Central memory CD8-positive, alpha-beta T cell (primary cell): ENCODE measurements around the gene DYNC1H1.
A peak's percentile ranks its signal among the peaks of the same experiment; 100 is the strongest.
"Not testable (repeated sequence)": the region's sequence is repeated elsewhere in the genome, so short reads cannot be mapped to it uniquely, and the experiment has no call there.

ENCODE experiments used
- ATAC-seq: fragments of 150-1000 bp; cut with Tn5 transposase; replicated peaks from 2 replicates; pipeline ENCODE4 v1.10.0; 2022; ENCODE audit warnings: mild to moderate bottlenecking, moderate FRiP score, moderate number of reproducible peaks; ENCODE audit not compliant: poor library complexity, severe bottlenecking; ENCODE audit errors: extremely low read depth
- DNase-seq, 2 donors: peaks; one replicate each; pipeline ENCODE4 v3.0.0; 2021; ENCODE audit warnings: low spot score in 2 of 2
- H3K27ac Mint-ChIP-seq: one replicate; pipeline ENCODE4 v1.8.0; 2022; ENCODE audit warnings: low read depth, mild to moderate bottlenecking, moderate library complexity, mixed read lengths
- H3K27me3 Mint-ChIP-seq: one replicate; pipeline ENCODE4 v1.8.0; 2022; ENCODE audit warnings: mixed read lengths
- H3K36me3 Mint-ChIP-seq: one replicate; pipeline ENCODE4 v1.8.0; 2022; ENCODE audit warnings: mild to moderate bottlenecking, moderate library complexity, mixed read lengths; ENCODE audit not compliant: insufficient read depth
- H3K4me1 Mint-ChIP-seq: one replicate; pipeline ENCODE4 v1.8.0; 2022; ENCODE audit warnings: mixed read lengths
- H3K4me3 Mint-ChIP-seq: one replicate; pipeline ENCODE4 v1.8.0; 2022; ENCODE audit warnings: mild to moderate bottlenecking, moderate library complexity, mixed read lengths
- H3K9me3 Mint-ChIP-seq: one replicate; pipeline ENCODE4 v1.8.0; 2022; ENCODE audit warnings: mixed read lengths

Gene DYNC1H1

DNA sequence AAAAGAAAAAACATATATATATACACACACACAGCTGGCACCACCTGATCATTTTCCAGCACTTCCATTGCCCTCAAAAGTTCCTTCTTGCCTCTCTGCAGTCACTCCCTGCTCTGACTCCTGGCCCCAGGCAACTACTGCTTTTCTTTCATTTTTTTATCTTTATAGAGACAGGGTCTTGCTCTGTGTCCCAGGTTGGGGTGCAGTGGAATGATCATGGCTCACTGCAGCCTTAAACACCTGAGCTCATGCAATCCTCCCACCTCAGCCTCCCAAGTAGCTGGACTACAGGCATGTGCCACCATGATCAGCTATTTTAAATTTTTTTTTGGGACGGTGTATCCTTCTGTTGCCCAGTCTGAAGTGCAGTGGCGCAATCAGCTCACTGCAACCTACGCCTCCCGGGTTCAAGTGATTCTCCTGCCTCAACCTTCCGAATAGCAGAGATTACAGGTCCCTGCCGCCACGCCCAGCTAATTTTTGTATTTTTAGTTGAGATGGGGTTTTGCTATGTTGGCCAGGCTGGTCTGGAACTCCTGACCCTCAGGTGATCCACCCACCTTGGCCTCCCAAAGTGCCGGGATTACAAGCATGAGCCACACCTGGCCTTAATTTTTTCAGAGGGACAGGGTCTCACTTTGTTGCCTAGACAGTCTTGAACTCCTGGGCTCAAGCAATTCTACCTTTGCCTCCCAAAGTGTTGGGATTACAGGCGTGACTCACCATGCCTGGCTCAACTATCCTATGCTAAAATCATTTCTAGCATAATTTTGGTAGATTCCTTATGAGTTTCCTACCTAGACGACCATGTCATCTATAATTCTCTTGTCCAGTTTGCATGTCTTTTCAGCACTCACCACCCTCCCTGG is 114.7 kb downstream of the DYNC1H1 start:
- DNase-seq, result no peak
- Mint-ChIP-seq H3K4me1 (peaks cover 32% of the 10 kb centered on the region), H3K9me3 (no peaks in the 10 kb centered on the region), H3K36me3 (peaks cover 60% of the 10 kb centered on the region), H3K27me3 (no peaks in the 10 kb centered on the region), H3K27ac (no peak overlapping the region), H3K4me3 (no peak overlapping the region)
- no peak for ATAC-seq

DNA sequence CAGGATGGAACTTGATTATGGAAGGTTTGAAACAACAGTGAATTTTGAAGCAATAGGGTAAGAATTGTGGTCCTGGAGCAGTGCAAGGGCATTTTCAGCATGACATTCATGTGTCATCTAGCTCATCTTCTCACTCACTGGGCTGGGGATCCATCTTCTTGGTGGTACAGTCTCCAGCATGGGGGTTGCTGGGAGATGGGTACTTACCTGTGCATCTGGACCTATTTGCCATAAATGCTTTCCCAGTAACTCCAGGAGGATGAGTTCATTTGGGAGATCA is 115.3 kb downstream of the DYNC1H1 start:
- Mint-ChIP-seq H3K27ac (no peak overlapping the region), H3K27me3 (no peaks in the 10 kb centered on the region), H3K4me3 (no peak overlapping the region), H3K4me1 (peaks cover 37% of the 10 kb centered on the region), H3K9me3 (no peaks in the 10 kb centered on the region), H3K36me3 (peaks cover 66% of the 10 kb centered on the region)
- DNase-seq, result no peak
- no peak for ATAC-seq

GRCh38 chr14:102080183-102081080 is 116.1 kb downstream of the DYNC1H1 start:
- DNase-seq (no peak), ATAC-seq (no peak)
- no peak overlapping the region for H3K4me3 Mint-ChIP-seq
- H3K4me1 Mint-ChIP-seq, result peaks cover 45% of the 10 kb centered on the region
- peak overlapping the region; percentile 22 for H3K27ac Mint-ChIP-seq
- no peaks in the 10 kb centered on the region for H3K9me3 Mint-ChIP-seq
- peaks cover 74% of the 10 kb centered on the region for H3K36me3 Mint-ChIP-seq
- H3K27me3 Mint-ChIP-seq, result no peaks in the 10 kb centered on the region

- Mint-ChIP-seq H3K27me3 (no peaks in the 10 kb centered on the region), H3K9me3 (no peaks in the 10 kb centered on the region), H3K27ac (peak overlapping the region; percentile 56), H3K4me3 (peak overlapping the region; percentile 92), H3K36me3 (peaks cover 84% of the 10 kb centered on the region), H3K4me1 (peaks cover 54% of the 10 kb centered on the region)
- no peak for ATAC-seq
- DNase-seq, result no peak
Measured at GRCh38 chr14:102081231-102082080, 117.1 kb downstream of the DYNC1H1 start.

GRCh38 chr14:102084522-102084921 is 120.1 kb downstream of the DYNC1H1 start:
- not testable (repeated sequence) for H3K27me3 Mint-ChIP-seq, H3K9me3 Mint-ChIP-seq, ATAC-seq, DNase-seq
- H3K27ac Mint-ChIP-seq, result peak overlapping the region; percentile 83
- H3K4me3 Mint-ChIP-seq, result peak overlapping the region; percentile 92
- peaks cover 69% of the 10 kb centered on the region for H3K4me1 Mint-ChIP-seq
- peaks cover 84% of the 10 kb centered on the region for H3K36me3 Mint-ChIP-seq

DNA sequence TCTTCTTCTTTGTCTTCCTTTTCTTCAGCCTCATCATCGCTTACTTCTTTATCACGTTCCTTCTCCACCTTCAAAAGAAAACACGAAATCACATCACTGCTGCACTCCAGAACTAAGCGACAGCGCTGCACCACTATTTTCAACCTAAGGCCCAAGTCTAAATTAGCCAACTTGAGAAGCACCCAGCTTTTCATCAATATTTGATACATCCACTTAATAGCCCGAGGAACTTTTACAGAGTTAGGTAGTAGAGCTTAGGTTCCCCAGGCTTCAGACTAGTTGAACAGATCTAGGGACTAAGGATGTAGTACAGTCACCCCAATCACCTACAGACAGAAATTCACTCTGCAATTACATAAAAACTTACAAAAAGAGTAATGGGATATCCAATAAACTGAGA is 120.6 kb downstream of the DYNC1H1 start:
- Mint-ChIP-seq H3K9me3 (no peaks in the 10 kb centered on the region), H3K4me1 (peaks cover 73% of the 10 kb centered on the region), H3K27ac (peak overlapping the region; percentile 83), H3K36me3 (peaks cover 81% of the 10 kb centered on the region), H3K27me3 (no peaks in the 10 kb centered on the region), H3K4me3 (peak overlapping the region; percentile 92)
- no peak for DNase-seq
- no peak for ATAC-seq

- peaks cover 77% of the 10 kb centered on the region for H3K4me1 Mint-ChIP-seq
- peak overlapping the region; percentile 83 for H3K27ac Mint-ChIP-seq
- H3K36me3 Mint-ChIP-seq, result peaks cover 76% of the 10 kb centered on the region
- peak overlapping the region; percentile 92 for H3K4me3 Mint-ChIP-seq
- DNase-seq (no peak), ATAC-seq (no peak)
- no peaks in the 10 kb centered on the region for H3K9me3 Mint-ChIP-seq
- H3K27me3 Mint-ChIP-seq, result no peaks in the 10 kb centered on the region
Measured at GRCh38 chr14:102085488-102085887, 121.1 kb downstream of the DYNC1H1 start.

DNA sequence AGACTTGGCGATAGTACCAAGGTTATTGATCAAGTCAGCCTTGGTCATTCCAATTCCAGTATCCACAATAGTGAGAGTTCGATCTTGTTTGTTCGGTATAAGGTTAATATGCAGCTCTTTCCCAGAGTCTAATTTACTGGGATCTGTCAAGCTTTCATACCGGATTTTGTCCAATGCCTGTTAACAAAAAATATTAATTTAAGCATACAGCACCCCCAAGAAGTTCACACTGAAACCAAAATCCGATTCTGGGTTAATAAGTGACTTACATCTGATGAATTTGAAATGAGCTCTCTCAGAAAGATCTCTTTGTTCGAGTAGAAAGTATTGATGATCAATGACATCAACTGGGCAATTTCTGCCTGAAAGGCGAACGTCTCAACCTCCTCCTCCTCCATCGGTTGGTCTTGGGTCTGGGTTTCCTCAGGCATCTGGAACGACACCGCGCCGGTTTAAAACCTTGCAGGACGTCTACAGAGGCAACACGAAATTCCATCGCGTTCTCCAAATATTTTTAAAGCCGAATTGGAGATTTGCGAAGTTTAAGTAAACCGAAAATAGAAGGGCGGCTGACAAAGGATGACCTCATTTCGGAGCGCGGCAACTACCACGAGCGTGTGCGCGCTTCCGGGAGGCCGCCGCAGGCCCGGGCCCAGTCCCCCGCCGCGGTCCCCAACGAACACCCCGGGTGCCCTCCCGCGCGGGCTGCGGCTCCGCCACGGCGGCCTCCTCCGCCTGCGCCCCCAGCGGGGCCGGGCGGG is 121.8 kb downstream of the DYNC1H1 start:
- peaks cover 69% of the 10 kb centered on the region for H3K36me3 Mint-ChIP-seq
- H3K9me3 Mint-ChIP-seq, result no peaks in the 10 kb centered on the region
- DNase-seq (peak; percentile 50 to 61), ATAC-seq (peak; percentile 67)
- H3K27ac Mint-ChIP-seq, result peak overlapping the region; percentile 83
- peak overlapping the region; percentile 92 for H3K4me3 Mint-ChIP-seq
- H3K27me3 Mint-ChIP-seq, result no peaks in the 10 kb centered on the region
- peaks cover 76% of the 10 kb centered on the region for H3K4me1 Mint-ChIP-seq

DNA sequence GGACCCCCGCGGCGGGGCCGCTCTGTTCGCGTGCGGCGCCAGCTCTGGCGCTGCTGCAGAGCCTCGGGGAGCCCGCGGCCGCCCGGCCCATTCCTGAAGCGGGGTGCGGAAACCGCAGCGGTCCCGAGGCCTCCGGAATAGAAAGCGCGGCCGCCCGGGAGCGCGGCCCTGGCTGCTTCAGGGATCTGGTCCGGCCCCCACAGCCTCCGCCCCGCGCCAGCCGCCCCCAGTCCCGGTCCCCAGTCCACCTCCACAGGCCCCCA is 122.3 kb downstream of the DYNC1H1 start:
- Mint-ChIP-seq H3K4me1 (peaks cover 74% of the 10 kb centered on the region), H3K4me3 (peak overlapping the region; percentile 92), H3K27me3 (no peaks in the 10 kb centered on the region), H3K9me3 (no peaks in the 10 kb centered on the region), H3K36me3 (peaks cover 65% of the 10 kb centered on the region), H3K27ac (peak overlapping the region; percentile 83)
- ATAC-seq, result no peak
- no peak for DNase-seq

GRCh38 chr14:102086972-102087761 is 122.8 kb downstream of the DYNC1H1 start, which contains the start of gene HSP90AA1:
Gene HSP90AA1 (minus strand): TSS chr14:102087044. CDS start chr14:102086378, 666 bp downstream.
- Mint-ChIP-seq H3K27me3 (no peaks in the 10 kb centered on the region), H3K27ac (peak within 1 kb of the TSS; percentile 83), H3K36me3 (peaks cover 60% of the 10 kb centered on the region)

DNA sequence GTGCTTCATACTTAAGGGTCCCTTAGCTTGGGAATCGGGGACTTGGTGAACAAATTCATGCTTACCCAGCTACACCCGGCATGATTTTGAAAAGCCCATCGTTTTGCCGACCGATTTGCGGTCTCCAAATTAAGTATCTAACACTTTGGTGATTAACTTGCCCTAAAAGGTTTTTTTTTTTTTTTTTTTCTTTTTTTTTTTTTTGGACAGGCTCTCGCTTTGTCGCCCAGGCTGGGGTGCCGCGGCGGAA is 123.3 kb downstream of the DYNC1H1 start:
- ATAC-seq (peak; percentile 3), DNase-seq (no peak)
- Mint-ChIP-seq H3K9me3 (no peaks in the 10 kb centered on the region), H3K27me3 (no peaks in the 10 kb centered on the region), H3K4me3 (peak overlapping the region; percentile 92), H3K27ac (peak overlapping the region; percentile 83), H3K36me3 (peaks cover 54% of the 10 kb centered on the region), H3K4me1 (peaks cover 66% of the 10 kb centered on the region)

More at GRCh38 chr14:102086972-102087761, 122.8 kb downstream of the DYNC1H1 start, which contains the start of gene HSP90AA1:
- ATAC-seq (peak; percentile 74), DNase-seq (peak; percentile 87 to 90)
- no peaks in the 10 kb centered on the region for H3K9me3 Mint-ChIP-seq
- H3K4me1 Mint-ChIP-seq, result peaks cover 69% of the 10 kb centered on the region
- peak within 1 kb of the TSS; percentile 92 for H3K4me3 Mint-ChIP-seq
